Stimulated activated CD8-positive, alpha-beta memory T cell treated with anti-CD3 and anti-CD28 coated beads, Interleukin-2, amount 100 ng/mL, for 48 hours (primary cell): ENCODE data around the gene ULK3.
"Not testable (repeated sequence)": the region's sequence is repeated elsewhere in the genome, so short reads cannot be mapped to it uniquely, and the experiment has no call there.

Experiments
- DNase-seq, 2 donors: peaks; one replicate each; pipeline ENCODE4 v3.0.0-alpha.2; 2020; ENCODE audit warnings: low read depth in 2 of 2

Gene ULK3, protein sequence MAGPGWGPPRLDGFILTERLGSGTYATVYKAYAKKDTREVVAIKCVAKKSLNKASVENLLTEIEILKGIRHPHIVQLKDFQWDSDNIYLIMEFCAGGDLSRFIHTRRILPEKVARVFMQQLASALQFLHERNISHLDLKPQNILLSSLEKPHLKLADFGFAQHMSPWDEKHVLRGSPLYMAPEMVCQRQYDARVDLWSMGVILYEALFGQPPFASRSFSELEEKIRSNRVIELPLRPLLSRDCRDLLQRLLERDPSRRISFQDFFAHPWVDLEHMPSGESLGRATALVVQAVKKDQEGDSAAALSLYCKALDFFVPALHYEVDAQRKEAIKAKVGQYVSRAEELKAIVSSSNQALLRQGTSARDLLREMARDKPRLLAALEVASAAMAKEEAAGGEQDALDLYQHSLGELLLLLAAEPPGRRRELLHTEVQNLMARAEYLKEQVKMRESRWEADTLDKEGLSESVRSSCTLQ

DNA sequence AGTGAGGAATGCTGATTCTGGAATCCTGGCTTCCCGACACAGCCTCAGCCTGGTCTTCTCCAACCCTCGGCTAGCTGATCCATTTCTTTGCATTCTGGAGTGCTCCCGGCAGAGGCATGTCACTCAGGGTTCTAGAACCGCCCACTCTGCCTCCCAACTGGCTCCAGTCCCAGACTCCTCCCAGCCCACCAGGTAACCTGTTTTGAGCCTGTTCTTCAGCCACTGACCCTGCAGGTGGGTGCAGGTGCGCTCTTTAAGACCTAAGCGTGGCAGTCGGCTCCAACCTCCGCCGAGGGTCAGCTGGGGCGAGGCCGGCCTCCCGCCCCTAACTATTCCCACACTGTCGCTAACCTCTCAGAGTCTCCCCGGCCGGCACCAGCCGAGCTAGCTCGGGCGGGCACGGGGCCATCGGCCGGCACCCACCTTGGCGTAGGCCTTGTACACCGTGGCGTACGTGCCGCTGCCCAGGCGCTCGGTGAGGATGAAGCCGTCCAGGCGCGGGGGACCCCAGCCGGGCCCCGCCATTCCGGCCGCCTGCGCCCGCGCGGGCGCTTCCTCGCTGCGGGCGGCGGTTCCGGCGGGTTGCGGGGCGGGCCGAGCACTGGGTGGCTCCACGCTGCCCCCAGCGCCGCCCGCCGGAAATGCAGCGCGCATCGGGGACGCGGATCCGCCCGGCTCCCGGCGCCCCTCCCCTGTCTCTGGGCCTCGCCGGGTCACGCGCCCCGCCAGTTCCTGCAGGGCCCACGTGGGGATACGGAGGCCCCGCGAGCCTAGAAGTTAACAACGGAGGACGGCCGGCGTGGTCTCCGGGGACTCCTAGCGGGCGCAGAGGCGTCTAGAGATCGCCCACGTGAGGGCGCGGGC, at the start of gene ULK3:
TSS of gene ULK3 (minus strand) at position 576 of the 864 bp plus-strand sequence. CDS start at position 525, 51 bp downstream.
- DNase-seq: peak; percentile 87 to 93

GRCh38 chr15:74892313-74892712, 49.4 kb upstream of the ULK3 start:
- no peak for DNase-seq

DNA sequence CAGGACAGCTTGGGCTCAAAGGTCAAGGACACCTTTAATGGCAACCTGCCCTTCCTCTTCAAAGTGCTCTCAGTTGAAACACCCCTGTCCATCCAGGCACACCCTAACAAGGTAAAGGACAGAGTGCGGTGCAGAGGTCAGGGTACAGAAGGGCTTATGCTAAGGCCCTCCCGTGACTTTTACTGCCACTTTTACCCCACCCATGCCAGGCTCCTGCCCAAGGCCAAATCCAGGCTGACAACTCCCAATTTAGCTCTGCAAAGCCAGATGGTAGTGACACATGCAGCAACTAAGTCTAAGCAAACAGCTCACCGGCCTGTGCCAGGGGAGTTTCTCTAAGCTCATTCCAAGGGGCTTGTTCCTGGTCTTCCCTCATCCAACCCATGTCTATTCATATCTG, 48.5 kb upstream of the ULK3 start:
- no peak for DNase-seq

DNA sequence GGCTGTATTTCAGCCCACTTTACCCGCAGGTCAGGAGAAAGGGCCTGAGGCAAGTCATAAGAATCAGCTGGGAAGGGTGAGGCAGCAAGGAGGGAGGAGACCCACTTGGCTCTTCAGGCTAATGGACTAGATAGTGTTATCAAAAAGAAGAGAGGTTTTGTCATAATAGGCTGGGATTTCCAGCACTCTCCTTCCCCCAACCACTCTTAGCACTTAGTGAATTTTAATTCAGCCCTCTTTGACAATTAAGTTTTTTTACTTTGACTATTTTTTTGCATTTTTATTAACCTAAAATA, 47.7 kb upstream of the ULK3 start:
- DNase-seq: no peak

DNA sequence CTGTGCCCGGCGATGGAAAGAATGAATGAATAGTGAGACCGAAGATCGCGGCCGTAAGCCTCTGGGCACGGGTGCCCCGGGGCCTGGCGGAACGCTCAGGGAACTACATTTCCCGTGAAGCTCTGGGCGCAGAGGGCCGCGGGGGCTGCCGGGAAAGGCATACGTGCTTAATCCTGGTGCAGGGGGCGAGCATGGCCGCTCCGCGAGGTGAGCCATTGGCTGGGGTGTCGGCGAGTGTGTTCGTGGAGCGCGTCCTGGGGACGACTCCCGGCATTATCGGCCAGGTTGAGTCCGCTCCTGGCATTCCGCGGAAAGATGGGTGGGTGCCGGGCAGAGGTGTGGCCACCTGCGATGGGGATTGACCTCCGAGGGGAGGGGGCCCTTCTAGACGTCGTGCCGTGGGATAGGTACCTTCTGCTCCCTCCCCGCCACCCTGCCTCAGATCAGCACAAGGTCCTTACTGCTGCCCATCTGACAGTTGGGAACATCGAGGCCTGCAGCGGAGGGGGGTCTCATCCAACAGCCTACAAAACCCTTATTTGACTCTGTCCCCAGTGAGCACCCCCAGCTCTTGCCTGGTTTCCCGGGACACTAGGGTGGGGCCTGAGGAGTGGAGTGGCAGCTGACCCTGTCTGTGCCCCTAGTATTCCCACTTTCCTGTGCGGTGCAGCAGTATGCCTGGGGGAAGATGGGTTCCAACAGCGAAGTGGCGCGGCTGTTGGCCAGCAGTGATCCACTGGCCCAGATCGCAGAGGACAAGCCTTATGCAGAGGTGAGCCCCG, 47.1 kb upstream of the ULK3 start, which contains the start of gene MPI:
TSS of gene MPI (plus strand) at position 160 of the 782 bp plus-strand sequence. CDS start at position 192, 32 bp downstream.
- peak; percentile 85 to 87 for DNase-seq

- DNase-seq: no peak
Observed at GRCh38 chr15:74889390-74889882, 46.5 kb upstream of the ULK3 start.

DNA sequence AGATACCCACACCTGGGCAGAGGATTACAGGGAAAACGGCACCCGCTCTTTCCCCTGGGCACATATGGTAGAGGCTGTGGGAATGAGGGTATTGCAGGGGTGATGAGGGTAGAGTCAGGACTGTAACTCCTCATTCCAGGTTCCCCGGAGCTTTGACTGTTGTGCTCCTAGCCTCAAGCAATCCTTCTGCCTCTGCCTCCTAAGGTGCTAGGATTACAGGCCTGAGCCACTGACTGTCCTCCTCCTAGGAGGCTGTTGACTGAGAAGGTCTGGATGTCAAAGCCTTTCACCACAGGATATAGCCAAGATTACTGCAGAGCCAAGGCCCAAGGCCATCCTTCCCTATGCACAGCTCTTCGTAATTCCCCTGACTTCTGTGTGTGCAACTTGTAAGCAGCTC, 45.8 kb upstream of the ULK3 start:
- DNase-seq: no peak

DNA sequence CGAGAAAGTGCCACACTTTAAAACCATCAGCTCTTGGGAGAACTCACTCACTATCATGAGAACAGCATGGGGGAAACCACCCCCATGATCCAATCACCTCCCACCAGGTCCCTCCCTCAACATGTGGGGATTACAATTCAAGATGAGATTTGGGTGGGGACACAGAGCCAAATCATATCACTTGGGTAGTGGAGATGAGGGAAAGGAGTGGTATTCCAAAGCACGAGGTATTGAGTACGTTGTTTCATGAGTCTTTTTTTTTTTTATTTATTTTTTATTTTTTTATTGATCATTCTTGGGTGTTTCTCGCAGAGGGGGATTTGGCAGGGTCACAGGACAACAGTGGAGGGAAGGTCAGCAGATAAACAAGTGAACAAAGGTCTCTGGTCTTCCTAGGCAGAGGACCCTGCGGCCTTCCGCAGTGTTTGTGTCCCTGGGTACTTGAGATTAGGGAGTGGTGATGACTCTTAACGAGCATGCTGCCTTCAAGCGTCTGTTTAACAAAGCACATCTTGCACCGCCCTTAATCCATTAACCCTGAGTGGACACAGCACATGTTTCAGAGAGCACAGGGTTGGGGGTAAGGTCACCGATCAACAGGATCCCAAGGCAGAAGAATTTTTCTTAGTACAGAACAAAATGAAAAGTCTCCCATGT, 44.7 kb upstream of the ULK3 start:
- not testable (repeated sequence) for DNase-seq

- DNase-seq: no peak
Observed at GRCh38 chr15:74885461-74885860, 42.5 kb upstream of the ULK3 start.

DNA sequence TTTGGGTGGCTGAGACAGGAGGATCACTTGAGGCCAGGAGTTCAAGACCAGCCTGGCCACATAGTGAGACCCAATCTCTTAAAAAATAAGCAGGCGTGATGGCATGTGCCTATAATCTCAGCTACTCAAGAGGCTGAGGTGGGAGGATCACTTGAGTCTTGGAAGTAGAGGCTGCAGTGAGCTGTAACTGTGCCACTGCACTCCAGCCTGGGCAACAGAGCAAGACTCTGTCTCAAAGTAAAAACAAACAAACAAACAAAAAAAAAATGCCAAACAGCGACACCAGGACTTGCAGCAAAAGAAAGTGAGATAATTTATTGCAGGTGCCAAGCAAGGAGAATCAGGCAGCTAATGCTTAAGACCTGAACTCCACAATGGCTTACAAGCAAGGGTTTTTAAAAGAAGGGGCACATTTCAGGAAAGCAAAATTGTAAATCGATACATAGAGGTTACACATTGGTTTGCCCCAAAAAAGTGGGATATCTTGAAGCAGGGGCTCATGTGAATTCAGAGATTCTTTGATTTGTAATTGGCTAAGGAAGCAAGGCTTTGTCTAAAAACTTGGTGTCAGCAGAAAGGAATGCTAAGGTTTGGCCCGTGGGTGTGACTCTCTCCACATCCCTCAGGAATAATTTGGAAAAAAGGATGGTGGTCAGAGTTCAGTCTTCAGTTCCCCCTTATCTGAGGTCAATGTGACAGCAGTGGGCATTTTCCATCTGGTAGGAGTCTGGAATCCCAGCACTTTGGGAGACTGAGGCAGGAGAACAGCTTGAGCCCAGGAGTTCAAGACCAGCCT, 41.7 kb upstream of the ULK3 start:
- DNase-seq: no peak

DNA sequence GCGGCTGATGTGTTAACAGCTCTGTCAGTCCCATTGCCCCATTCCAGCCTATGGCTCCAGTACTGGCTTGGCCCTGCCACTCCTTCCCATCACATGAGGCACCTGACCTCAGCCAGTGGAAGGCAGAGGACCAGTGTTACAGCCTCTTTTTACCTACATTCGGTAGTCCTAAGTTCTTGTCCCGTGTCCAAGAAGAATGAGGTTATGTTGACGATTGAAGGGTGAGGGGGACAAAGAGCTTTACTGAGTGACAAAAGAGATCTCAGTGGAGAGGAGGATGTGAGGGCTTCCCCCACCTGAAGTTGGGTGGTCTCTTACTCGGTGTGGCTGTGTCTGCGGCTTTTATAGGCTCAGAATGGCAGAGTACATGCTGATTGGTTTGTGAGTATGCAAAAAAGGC, 39.6 kb upstream of the ULK3 start:
- no peak for DNase-seq

DNA sequence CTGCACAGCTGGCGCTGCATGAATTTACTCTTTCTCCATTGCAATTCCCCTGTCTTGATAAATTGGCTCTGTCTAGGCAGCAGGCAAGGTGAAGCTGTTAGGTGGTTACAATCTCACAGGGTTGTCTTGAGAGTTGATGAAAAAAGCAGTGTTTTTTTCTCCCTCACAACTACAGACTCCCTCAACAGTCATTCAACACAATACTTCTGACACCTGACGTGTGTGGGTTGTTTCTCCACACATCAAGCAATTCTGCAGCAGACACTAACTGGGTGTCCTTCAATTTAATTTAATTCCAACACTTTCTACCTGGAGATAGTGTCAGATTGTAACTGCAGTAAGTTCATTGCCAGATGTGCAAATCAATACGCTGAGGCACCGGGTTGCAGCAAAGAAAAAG, 35.3 kb upstream of the ULK3 start:
- no peak for DNase-seq

- DNase-seq: no peak
Observed at GRCh38 chr15:74873756-74874424, 30.9 kb upstream of the ULK3 start.

DNA sequence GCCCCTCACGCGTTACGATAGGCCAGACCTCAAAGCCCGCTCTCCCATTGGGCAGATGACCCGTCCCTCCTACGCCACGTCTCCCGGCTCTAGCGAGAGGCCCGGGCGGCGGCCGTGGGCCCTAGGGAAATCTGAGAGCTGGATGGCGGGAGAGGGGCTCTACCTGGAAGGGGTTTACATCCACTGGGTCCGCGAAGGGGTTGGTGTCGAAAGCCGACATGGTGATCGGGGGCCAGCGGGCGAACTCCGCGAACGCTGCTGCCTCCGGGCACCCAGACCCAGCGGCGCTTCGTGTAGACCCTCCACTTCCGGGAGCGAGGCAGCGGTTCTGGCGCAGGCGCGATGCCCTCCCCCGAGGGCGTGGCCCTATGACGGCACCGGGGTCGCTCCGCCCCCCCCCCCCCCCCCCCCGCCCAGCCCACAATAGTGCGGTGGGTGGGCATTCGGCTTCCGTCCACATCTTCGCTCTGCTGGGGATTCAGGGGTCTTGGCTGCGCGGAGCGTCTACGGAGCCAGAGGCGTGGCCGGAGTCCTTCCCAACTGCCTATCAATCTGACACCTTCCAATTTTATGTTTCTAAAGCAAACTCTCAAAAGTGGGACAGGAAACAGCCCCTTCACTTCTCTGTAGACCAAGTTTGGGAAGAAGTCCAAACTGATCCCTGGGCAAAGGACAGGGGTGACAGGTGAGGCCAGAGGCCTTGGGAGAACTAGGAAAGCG, 30.2 kb upstream of the ULK3 start, which contains the start of gene SCAMP2:
TSS of gene SCAMP2 (minus strand) at position 330 of the 720 bp plus-strand sequence. CDS start at position 220, 110 bp downstream.
- peak; percentile 85 to 86 for DNase-seq

- no peak for DNase-seq
Observed at GRCh38 chr15:74872702-74873035, 29.7 kb upstream of the ULK3 start.

- no peak for DNase-seq
Observed at GRCh38 chr15:74870436-74871215, 27.7 kb upstream of the ULK3 start.

DNA sequence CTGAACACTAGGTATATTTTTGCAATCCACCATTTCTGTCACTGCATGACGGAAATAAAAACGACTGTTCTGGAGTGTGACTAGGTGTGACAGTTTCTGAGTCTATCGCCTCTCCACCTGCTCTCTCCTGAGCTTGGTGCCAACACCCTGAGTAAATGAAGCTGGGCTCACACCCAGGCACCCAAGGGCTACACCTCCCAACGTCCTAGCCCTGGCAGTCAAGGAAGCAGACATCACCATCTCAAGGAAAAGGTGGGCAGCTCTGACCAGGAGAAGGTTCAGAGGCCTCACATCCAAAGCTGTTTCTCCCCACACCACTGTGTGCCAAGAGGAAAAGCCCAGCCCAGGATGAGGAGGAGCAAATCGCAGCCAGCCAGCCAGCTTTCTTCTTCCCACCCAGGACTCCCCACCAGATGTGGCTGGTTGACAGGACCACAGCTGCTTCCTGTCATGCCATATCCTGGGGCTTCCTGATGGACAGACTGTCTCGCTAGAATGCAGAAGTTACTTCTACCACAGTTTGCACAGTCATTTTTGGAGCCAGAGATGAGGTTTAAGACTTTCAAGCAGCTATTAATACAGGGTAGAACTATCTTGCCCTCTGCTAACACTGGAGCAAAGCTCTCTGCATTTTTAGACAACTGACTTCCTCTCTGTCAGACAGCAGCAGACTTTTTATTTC, 26.9 kb upstream of the ULK3 start:
- DNase-seq: no peak

GRCh38 chr15:74869372-74869725, 26.4 kb upstream of the ULK3 start:
- no peak for DNase-seq
